HG03439 (cell line): Measurements from ENCODE around the gene PRRX2.
"Not testable (repeated sequence)": the region's sequence is repeated elsewhere in the genome, so short reads cannot be mapped to it uniquely, and the experiment has no call there.

ENCODE experiments used
- ATAC-seq: cut with Tn5 transposase; IDR thresholded peaks from one replicate; pipeline ENCODE4 v1.9.1; 2021; ENCODE audit warnings: mild to moderate bottlenecking, moderate library complexity; ENCODE audit not compliant: unreplicated experiment

Gene PRRX2

DNA sequence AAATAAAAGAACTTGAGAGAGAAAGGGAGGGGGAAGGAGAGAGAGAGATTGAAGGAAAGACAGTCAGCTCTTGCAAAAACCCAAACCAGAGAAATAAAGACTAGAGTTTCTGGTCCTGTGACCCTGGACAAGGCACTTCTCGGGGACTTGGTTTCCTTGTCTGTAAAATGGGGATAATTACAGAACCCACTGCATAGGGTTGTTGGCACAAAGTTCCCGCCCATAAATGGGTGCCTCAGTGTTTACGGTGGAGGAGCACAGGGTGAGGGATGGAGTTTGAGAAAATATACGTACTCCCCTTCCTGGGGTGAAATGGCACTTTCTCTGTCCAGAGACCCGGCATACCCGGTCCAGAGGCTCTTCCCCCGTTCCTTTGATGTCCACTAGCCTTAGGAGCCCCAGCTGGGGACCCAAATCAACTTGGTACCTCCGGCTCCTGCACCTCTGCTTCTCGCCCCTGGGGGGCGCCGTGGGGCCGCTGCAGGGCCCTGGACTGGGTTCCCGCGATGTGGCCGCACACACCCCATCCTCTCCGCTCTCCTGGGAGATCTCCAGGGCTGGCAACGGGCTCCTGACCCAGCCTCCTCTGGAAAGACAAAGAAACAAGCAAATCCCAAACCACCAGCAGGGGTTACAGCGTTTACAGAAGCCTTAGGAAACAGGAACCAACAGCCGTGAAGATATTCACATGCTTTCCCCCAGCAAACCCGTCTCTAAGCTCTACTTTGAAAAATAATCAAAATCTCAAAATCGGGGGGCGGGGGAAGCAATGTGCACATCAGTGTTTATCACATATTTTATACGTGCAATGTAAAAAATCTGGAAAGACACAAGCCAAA lies 61.1 kb downstream of the PRRX2 start:
- ATAC-seq, result no peak

DNA sequence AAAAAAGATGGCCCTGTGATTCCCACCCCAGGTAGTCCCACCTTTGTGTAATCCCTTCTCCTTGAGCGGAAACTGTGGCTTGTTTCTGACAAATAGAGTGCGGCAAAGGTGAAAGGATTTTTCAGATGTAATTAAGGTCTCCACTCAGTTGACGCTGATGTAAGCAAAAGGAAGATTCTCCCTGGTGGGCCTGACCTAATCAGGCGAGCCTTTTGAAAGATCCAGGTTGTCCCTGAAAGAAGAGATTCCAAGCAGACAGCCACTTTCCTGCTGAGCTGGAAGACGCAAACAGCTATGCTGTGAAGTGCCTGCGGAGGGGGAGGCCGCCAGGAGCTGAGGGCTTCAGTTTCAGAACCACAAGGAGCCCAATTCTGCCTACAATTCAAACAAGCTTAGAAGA lies 63.3 kb downstream of the PRRX2 start:
- no peak for ATAC-seq

- no peak for ATAC-seq
Observed at GRCh38 chr9:129731477-129732085, 66.1 kb downstream of the PRRX2 start.

- no peak for ATAC-seq
Observed at GRCh38 chr9:129732100-129732499, 66.7 kb downstream of the PRRX2 start.

GRCh38 chr9:129732946-129733631 lies 67.6 kb downstream of the PRRX2 start:
- ATAC-seq, result no peak

DNA sequence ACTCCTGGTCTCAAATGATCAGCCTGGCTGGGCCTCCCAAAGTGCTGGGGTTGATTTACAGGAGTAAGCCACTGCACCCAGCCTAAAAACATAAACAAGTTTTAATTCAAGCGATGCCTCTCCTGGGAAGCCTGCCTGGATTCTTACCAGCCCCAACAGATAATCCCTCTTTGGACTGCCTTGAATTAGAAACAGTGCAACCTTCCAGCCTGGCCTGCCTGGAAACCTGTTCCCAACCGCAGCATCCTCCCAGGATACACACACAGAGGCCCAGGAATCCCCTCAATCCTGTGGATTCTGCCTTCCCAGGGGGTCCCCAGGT lies 68.1 kb downstream of the PRRX2 start:
- no peak for ATAC-seq

DNA sequence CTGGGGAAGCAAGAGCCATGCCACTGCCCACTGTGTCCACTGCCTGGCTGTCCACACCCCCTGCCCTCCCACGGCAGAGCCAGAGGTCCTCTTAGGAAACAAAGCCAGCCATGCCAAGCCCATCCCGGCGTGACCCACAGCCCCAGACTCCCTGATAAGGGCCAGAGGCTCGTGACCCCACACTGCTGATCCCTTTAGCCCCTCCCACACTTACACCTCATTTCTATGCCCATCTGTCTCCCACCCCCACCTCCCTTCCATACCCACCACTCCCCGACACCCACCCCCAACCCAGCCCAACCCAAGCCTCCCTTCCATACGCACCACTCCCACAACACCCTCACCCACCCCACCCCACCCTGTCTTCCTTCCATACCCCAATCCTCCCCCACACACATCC lies 70.1 kb downstream of the PRRX2 start:
- ATAC-seq, result no peak

DNA sequence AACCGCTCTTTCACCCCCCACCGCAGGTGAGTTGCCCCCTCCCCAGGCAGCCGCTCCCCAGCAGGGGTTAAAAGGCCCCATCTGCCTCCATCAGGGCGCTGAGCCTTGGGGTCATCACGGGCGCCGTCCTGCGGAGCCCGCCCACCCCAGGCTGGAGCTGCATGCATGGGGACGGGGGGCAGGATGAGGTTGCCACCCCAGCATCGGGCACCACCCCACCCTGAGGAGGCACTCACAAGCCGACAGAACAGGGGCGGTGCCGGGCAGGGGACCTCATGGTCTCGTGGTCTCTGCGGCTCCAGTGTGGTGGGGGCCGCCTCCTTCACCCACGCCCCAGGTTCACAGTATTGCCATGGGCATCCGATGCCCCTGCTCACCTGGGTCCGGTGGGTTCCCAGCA lies 70.9 kb downstream of the PRRX2 start:
- no peak for ATAC-seq

DNA sequence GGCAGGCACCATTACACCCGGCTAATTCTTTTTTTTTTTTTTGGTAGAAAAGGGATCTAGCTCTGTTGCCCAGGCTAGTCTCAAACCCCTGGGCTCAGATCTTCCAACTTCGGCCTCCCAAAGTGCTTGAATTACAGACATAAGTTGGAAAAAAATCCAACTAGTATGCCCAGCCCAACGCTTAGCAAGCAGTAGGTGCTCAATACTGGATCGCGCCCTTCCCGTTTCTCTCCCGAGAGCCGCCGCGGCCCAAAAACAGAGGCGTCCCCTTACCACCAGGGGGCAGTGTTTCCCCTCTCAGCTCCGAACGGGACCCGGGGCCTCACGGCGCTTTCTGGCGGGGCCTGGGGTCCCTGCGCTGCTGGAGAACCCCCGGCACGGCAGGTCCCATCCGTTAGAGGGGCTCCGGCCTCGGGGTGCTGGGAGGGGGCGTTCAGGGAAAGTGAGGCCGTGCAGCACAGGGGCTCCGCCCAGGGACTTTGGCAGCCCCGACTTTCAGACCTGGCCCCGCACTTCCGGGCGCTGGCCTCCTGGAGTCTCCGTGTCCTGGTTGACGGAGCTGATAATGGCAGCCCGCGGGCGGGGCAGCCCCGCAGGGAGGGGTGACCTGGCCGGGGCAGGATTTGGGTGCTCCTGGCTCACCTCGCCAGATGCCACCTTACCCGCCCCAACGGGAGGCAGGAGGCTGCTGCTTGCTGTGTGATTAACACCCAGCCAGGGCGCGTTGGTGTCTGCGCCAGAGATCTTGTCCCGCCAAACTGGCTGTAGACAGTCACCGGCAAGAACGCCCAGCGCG lies 72.2 kb downstream of the PRRX2 start:
- ATAC-seq, result peak; percentile 71

GRCh38 chr9:129739432-129739831 lies 74.0 kb downstream of the PRRX2 start:
- no peak for ATAC-seq

DNA sequence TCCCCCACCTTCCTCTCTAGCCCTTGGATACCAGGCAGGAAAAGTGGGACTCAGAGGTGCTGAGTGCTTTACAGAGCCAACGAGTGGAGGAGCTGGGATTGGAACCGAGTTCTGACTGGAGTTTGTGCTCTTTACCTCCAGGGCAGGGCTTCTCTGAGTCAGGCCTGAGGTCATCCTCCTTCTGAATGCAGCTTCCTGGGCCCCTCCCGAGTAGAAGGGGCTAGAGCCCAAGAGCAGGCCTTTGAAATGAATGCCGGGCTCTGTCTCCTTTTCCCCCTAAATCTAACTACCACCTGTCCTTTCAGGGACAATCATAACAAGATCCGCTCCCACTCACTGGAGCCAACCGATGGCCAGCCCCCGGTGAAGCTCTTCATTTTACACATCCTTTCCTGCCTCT lies 74.7 kb downstream of the PRRX2 start:
- no peak for ATAC-seq

- ATAC-seq, result no peak
Observed at GRCh38 chr9:129740666-129741464, 75.4 kb downstream of the PRRX2 start.

DNA sequence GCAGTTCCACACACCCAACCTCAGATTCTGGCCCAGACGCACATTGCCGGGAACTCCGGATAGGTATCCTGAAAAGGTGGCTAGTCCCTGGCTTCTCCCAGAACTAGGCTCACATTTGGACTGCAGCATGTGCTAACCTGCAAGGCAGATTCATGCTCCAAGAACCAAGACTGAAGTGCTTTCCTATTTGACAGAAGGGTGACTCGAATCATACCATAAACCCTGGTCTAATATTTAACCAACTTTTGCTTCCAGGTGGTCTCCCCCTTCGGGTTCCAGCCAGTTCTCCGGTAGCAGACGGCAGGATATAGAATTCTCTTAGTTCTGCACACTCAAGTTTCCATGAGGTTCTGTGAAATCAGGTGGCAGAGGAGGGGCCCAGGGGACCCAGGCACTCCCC lies 79.8 kb downstream of the PRRX2 start:
- ATAC-seq, result no peak

DNA sequence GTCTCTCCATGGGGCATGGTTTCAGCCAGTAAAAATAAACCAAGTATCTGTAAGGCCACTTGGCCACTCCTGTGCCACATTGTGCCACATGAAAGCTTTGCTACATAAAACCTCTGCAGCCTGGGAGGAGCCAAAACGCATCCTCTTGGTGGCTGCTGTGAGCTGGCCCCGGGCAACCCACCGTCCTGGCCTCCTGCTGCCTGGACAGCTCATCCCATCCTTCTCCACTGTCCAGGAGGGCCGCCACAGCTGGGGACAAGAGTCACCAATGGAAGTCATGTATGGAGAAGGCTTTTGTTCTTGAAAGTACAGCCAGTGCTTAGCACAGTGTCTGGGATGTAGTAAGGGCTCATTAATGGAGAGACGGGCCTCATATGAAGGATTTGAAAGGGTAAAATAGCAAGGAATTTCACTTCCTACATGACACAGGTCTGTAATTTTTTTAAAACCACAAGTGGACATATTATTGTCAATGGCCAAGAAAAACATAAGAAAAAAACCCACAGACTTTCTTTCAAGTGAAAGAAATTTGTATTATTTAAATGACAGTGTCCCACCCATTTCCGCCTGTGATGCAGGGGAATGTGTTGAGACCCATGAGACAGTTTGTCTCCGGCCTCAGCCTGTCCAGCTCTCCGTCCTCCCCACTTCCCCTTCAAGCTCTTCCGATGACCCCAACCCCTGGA lies 80.8 kb downstream of the PRRX2 start:
- ATAC-seq, result no peak

DNA sequence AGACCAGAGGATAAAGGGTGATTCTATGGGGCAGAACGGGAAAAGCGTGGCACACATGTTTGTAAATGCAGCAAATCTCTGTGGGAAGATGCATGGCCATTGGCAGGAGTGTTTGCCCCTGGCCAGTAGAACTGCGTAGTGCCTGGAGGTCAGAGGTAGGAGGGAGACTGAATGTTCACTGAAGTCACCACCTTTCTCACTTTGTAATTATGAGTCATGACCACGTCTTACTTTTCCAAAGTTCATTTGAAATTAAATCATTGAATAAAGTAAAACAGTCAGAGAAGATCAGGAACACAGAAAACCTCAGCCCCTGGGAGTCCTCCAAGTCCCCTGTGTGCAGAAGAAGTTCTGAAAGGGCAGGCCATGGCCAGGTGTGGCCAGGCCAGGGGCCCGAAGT lies 82.8 kb downstream of the PRRX2 start:
- ATAC-seq, result no peak

- ATAC-seq, result not testable (repeated sequence)
Observed at GRCh38 chr9:129749052-129749451, 83.6 kb downstream of the PRRX2 start.

DNA sequence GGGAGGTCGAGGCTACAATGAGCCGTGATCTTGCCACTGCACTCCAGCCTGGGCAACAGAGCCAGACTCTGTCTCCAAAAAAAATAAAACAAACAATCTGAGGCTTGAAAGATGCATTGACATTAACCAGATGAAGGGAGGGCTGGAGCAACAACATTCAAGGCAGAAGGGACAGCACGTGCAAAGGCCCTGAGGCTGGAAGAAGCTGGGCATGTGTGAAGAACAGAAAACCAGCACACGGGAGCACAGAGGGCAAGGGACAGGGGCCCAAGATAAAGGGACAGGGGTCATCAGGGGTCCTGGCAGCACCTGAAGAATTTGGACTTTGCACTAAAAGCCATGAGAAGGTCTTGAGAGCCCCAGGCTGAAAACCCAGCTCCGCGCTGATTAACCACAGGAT lies 84.1 kb downstream of the PRRX2 start:
- no peak for ATAC-seq

DNA sequence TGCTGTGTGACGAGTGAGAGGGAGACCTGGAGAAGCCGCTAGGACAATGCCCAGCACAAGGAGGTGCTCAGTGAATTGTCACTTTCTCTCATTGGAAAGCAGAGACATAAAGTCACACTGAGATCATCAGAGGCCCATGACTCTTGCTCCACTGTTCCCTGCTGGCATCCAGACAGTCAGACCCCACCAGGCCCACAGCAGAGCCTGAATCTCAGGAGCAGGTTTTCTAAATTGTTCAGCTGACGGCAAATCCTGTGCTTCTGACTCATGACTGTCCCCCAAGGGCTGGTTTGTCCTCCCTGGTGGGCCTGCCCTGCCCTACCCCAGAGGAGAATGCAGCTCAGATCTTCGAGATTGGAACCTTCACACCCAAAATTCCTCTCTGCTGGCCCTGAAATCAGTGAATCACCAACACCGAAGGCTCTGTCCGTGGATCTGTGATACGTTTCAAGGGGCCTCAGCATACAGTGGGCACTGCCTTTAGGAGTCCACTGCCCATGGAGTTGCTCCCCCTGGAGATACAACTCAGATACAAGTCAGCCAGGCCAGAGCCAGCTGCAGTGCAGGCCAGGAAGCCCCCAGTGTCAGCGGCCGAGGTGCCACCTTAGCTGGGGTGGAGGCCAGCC lies 84.7 kb downstream of the PRRX2 start:
- ATAC-seq, result no peak
